GM18868 (cell line): ENCODE data around the gene BRAP.
"Not testable (repeated sequence)": the region's sequence is repeated elsewhere in the genome, so short reads cannot be mapped to it uniquely, and the experiment has no call there.

Experiments
- ATAC-seq: cut with Tn5 transposase; IDR thresholded peaks from one replicate; pipeline ENCODE4 v1.9.1; 2021; ENCODE audit warnings: mild to moderate bottlenecking, moderate library complexity; ENCODE audit not compliant: unreplicated experiment

Gene BRAP

GRCh38 chr12:111684485-111685198 lies 1.1 kb downstream of the BRAP start:
- not testable (repeated sequence) for ATAC-seq

- ATAC-seq = no peak
These were observed 8.6 kb downstream of the BRAP start for GRCh38 chr12:111677186-111677585.

GRCh38 chr12:111673503-111673902 lies 12.3 kb downstream of the BRAP start:
- no peak for ATAC-seq

- no peak for ATAC-seq
These were observed 12.9 kb downstream of the BRAP start for GRCh38 chr12:111672822-111673381.

- ATAC-seq = no peak
These were observed 20.5 kb downstream of the BRAP start for GRCh38 chr12:111664961-111665865.

- no peak for ATAC-seq
These were observed 21.3 kb downstream of the BRAP start for GRCh38 chr12:111664499-111664898.

GRCh38 chr12:111656016-111656415 lies 29.7 kb downstream of the BRAP start:
- ATAC-seq = no peak

- no peak for ATAC-seq
These were observed 30.4 kb downstream of the BRAP start for GRCh38 chr12:111655356-111655755.

- ATAC-seq = no peak
These were observed 32.2 kb downstream of the BRAP start for GRCh38 chr12:111653596-111653995.

- not testable (repeated sequence) for ATAC-seq
These were observed 33.2 kb downstream of the BRAP start for GRCh38 chr12:111652530-111652929.

- no peak for ATAC-seq
These were observed 34.8 kb downstream of the BRAP start for GRCh38 chr12:111650912-111651311.

- no peak for ATAC-seq
These were observed 40.3 kb downstream of the BRAP start for GRCh38 chr12:111645433-111645832.

GRCh38 chr12:111643427-111643826 lies 42.3 kb downstream of the BRAP start:
- ATAC-seq = no peak

GRCh38 chr12:111642681-111643426 lies 42.9 kb downstream of the BRAP start:
- no peak for ATAC-seq

GRCh38 chr12:111640506-111640905 lies 45.2 kb downstream of the BRAP start:
- ATAC-seq = no peak

- ATAC-seq = no peak
These were observed 47.2 kb downstream of the BRAP start for GRCh38 chr12:111638556-111638955.

GRCh38 chr12:111636209-111636945 lies 49.4 kb downstream of the BRAP start:
- ATAC-seq = no peak

- no peak for ATAC-seq
These were observed 50.2 kb downstream of the BRAP start for GRCh38 chr12:111635524-111635923.

- ATAC-seq = no peak
These were observed 57.1 kb downstream of the BRAP start for GRCh38 chr12:111628505-111629260.

GRCh38 chr12:111626230-111626629 lies 59.5 kb downstream of the BRAP start:
- ATAC-seq = no peak
